Colonic mucosa (tissue), 4 donors: ENCODE results near the gene LRP1-AS. TPM values are rescaled to one million over a fixed set of nuclear protein-coding genes. Genes with fewer than 3 reads are reported as not detected.

Experiments used
- DNase-seq: peaks from one replicate; pipeline ENCODE4 v3.0.0-alpha.2; 2020
- H3K27ac ChIP-seq: fragments of 200-600 bp; one replicate; pipeline ENCODE4 v1.8.0; 2021
- H3K27me3 ChIP-seq: fragments of 200-600 bp; one replicate; pipeline ENCODE4 v1.8.0; 2021
- H3K36me3 ChIP-seq: fragments of 200-600 bp; one replicate; pipeline ENCODE4 v1.8.0; 2021
- H3K4me1 ChIP-seq: fragments of 200-600 bp; one replicate; pipeline ENCODE4 v1.8.0; 2021; ENCODE audit warnings: mild to moderate bottlenecking
- H3K4me3 ChIP-seq: fragments of 200-600 bp; one replicate; pipeline ENCODE4 v1.8.0; 2021
- H3K9ac ChIP-seq, 2 donors: one replicate each; pipeline ENCODE4 v1.7.0; 2013; ENCODE audit warnings: control low read depth in 2 of 2, low read depth in 2 of 2, low read length in 2 of 2
- H3K9me3 ChIP-seq: fragments of 200-600 bp; one replicate; pipeline ENCODE4 v1.8.0; 2021
- intact Hi-C: fragments of 100-400 bp; cut with DNase I; formaldehyde crosslinking; loops from one replicate; pipeline ENCODE4 v1.14.1; 2022
- total RNA-seq, 2 donors: library from RNA; stranded (reverse); fragmentation: NEBNext Ultra II Directional in 1 of 2; extraction: Animal tissue kit (Norgen Biotek cat#: 25700) in 1 of 2; gene quantifications; one replicate each; pipeline ENCODE4 v1.2.1, GENCODE V29; 2021
- TF ChIP-seq, protein P1 (sequence below): fragments of 200-600 bp; IDR thresholded peaks from one replicate; pipeline ENCODE4 v1.8.0; 2022; ENCODE audit warnings: antibody characterized with exemption, mild to moderate bottlenecking
- donor health status: healthy.
- donor health status: DM: no; HTN: no; CAD: no.
- donor health status: DM: no; HTN: no; CAD: no.

The LRP1-AS gene
- total RNA-seq, 2 donors from 2014 or later = not detected

DNA sequence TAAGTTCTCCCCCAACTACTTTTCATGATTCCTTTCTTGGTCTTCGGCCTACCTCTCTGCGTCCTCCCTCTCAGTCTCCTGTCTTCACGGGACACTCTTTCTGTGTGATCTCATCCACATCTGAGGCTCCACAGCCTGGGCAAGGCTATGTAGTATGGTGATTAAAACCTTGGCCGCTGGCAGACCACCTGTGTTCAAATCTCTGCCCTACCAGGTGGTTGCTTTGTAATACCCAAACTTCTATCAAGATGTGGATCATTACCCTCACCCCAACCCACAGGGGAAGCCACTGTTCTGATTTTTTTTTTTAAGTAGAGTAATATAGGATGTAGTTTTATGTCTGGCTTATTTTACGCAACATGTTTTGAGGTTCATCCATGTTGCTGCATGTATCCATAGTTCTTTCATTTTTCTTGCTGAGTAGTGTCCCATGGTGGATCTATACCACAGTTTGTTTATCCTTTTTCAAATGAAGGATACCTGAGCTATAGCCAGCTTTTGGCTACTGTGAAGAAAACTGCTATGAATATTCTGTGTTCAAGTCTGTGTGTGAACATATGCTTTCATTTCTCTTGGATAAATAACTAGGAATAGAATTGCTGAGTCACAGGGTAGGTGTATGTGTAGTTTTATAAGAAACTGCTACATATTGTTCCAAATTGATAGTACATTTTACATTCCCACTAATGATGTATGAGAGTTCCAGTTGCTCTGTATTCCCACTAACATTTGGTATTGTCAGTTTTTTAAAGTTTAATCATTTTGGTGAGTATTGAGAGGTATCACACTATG is 27.9 kb downstream of the LRP1-AS start:
- no peaks in the 10 kb centered on the region for H3K36me3 ChIP-seq
- H3K9me3 ChIP-seq = no peaks in the 10 kb centered on the region
- TF ChIP-seq, protein P1, sequence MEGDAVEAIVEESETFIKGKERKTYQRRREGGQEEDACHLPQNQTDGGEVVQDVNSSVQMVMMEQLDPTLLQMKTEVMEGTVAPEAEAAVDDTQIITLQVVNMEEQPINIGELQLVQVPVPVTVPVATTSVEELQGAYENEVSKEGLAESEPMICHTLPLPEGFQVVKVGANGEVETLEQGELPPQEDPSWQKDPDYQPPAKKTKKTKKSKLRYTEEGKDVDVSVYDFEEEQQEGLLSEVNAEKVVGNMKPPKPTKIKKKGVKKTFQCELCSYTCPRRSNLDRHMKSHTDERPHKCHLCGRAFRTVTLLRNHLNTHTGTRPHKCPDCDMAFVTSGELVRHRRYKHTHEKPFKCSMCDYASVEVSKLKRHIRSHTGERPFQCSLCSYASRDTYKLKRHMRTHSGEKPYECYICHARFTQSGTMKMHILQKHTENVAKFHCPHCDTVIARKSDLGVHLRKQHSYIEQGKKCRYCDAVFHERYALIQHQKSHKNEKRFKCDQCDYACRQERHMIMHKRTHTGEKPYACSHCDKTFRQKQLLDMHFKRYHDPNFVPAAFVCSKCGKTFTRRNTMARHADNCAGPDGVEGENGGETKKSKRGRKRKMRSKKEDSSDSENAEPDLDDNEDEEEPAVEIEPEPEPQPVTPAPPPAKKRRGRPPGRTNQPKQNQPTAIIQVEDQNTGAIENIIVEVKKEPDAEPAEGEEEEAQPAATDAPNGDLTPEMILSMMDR = no peak
- H3K9ac ChIP-seq = no peak overlapping the region
- H3K4me3 ChIP-seq = no peak overlapping the region
- DNase-seq = no peak
- H3K27ac ChIP-seq = no peak overlapping the region
- no peaks in the 10 kb centered on the region for H3K27me3 ChIP-seq
- H3K4me1 ChIP-seq = no peaks in the 10 kb centered on the region
- intact Hi-C loops = loop anchor here (10.0 kb wide), 1 partner anchor 285 kb away; no protein-coding TSS in a partner anchor

DNA sequence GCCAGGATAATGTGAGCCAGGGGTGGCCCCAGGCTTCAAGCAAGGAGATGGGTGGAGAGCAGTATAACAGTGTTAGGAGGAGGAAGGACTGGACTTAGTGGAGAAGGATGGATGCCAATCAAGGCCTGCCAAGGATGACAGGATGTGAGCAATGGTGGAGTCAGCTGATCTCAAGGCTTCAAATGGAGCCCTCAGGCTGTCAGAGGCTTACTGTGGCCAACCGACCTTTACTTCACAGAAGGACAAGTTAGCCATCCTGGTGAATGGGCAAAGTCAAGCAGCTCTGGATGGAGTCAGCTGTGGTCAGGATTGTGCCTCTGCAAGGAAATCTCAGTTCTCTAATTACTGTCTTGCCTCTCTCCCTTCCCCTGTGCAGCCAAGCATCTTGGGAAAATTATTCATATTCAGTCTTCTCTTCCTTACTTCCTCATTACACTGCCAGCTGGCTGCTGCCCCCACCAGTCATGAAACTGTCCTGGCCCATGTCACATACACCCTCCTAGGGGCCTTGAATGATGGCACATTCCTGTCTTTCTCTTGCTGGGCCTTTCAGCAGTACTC is 28.6 kb downstream of the LRP1-AS start:
- TF ChIP-seq, protein P1 = no peak
- H3K27me3 ChIP-seq = no peaks in the 10 kb centered on the region
- no peak overlapping the region for H3K9ac ChIP-seq
- no peak overlapping the region for H3K27ac ChIP-seq
- no peaks in the 10 kb centered on the region for H3K36me3 ChIP-seq
- DNase-seq = peak; percentile 22
- H3K4me1 ChIP-seq = no peaks in the 10 kb centered on the region
- intact Hi-C loops = loop anchor here (10.0 kb wide), 1 partner anchor 284 kb away; no protein-coding TSS in a partner anchor
- H3K4me3 ChIP-seq = no peak overlapping the region
- H3K9me3 ChIP-seq = no peaks in the 10 kb centered on the region

DNA sequence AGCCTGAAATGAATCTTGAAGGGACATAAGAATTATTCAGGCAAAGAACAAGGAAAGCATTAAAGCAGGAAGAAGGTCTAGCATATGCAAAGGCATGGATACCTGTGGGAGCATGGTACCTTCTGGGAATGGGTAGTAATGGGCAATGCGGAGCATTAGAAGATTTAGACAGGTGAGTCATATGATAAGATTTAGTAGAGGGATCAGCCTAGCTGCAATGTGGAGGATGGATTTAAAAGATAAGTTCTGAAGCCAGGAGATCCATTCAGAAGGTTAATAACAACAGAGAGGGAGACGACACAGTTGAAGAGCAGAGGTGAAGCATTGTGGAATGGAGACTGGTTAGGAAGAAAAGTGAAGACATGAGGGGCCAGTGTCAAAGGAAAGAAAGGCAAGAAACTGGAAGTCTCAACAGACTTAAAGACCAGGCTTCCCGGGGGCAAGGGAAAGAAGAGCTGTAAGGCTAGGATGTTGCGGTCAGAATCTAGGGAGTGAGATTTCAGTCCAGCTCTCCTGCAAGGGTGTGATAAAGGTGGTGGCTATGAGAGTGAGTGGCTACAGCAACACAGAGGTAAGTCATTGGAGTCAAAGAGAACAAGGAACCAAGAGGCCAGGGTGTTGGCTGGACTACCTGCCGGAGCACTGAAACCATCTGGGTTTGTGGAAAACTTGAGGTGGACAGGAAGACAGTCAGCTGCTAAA is 30.7 kb downstream of the LRP1-AS start:
- intact Hi-C loops = loop anchor here (10.0 kb wide), 1 partner anchor 282 kb away; no protein-coding TSS in a partner anchor
- TF ChIP-seq, protein P1 = no peak
- no peak for DNase-seq

DNA sequence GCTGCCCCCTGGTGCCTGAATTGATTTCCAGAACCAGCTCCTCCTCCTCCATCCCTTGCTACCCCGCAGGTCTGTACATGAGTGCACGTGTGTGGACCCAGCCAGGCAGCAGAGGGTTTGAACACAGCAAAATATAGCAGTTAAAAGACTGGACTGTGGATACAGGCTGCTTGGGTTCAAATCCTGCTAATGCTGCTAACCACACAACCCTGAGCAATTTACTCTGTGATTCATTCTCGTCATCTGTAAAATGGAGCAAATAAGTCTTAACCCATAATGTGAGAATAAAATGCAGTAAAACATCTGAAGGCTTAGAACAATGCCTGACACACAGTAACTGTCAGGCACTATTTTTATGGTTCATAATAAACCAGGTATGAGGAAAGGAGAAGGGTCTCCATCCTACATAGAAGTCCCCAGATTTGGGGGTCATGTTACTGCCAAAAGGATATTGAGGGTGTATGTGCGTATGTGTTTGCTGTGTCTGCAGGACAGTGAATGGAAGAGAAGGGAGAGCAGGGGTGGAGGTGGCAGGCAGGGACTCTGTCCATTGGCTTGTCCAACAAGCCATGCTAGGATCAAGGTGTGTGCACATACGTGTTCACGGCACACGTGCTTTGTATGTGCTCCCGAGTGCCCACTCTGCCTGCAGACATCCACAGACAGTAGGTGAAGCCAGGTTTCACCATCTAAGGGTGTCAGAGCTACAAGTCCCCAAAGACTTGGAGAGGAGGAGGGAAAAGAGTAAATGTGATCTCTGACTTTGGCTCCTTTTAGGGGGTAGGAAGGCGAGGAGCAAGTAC is 34.7 kb downstream of the LRP1-AS start:
- Histone ChIP-seq H3K36me3 (no peaks in the 10 kb centered on the region), H3K9me3 (no peaks in the 10 kb centered on the region), H3K27ac (peak overlapping the region; percentile 99), H3K4me1 (peaks cover 12% of the 10 kb centered on the region), H3K9ac (peak overlapping the region; percentile 31 to 100), H3K4me3 (no peak overlapping the region), H3K27me3 (no peaks in the 10 kb centered on the region)
- intact Hi-C loops = loop anchor here (2.0 to 10.0 kb wide), 2 partner anchors 44 to 278 kb away; no protein-coding TSS in a partner anchor
- TF ChIP-seq, protein P1 = peak; percentile 76
- DNase-seq = peak; percentile 18

More for the DNA sequence above, 30.7 kb downstream of the LRP1-AS start:
- Histone ChIP-seq H3K9ac (no peak overlapping the region), H3K36me3 (no peaks in the 10 kb centered on the region), H3K9me3 (no peaks in the 10 kb centered on the region), H3K4me3 (no peak overlapping the region), H3K27me3 (no peaks in the 10 kb centered on the region), H3K4me1 (peaks cover 4% of the 10 kb centered on the region), H3K27ac (no peak overlapping the region)
